ENCODE measurements around the gene DMD. TPM values are rescaled to one million over a fixed set of nuclear protein-coding genes. Genes with fewer than 3 reads are reported as not detected.

DMD gene
- polyA plus RNA-seq, 3 donors, result 0.23 TPM; not detected in 2

DNA sequence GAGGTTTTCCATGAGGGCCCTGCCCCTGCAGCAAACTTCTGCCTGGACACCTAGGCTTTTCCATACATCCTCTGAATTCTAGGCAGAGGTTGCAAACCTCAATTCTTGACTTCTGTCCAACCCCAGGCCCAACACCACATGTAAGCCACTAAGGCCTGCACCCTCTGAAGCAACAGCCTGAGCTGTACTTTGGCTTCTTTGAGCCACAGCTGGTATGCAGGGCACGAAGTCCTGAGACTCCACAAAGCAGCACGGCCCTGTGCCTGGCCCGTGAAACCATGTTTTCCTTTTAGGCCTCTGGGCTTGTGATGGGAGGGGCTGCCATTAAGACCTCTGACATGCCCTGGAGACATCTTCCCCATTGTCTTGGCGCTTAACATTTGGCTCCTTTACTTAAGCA lies 1411.1 kb downstream of the DMD start:
- Histone ChIP-seq H4K20me1 (ENCODE audit: insufficient read depth, low read length) (no peaks in the 10 kb centered on the region), H3K4me2 (replicated peaks; ENCODE audit: extremely low read depth, low read length, poor library complexity, severe bottlenecking) (no peak overlapping the region), H3K4me1 (ENCODE audit: control insufficient read depth in 1 of 2, insufficient read depth in 2 of 2, low read length in 2 of 2) (no peaks in the 10 kb centered on the region), H3K79me2 (ENCODE audit: insufficient read depth, low read length) (no peaks in the 10 kb centered on the region), H3K27ac (ENCODE audit: low read depth in 1 of 2, low read length in 2 of 2) (no peak overlapping the region), H3K9ac (ENCODE audit: insufficient read depth, low read length, poor library complexity, severe bottlenecking) (no peak overlapping the region), H3K27me3 (ENCODE audit: control insufficient read depth in 2 of 2, insufficient read depth in 2 of 2, low read length in 2 of 2) (no peaks in the 10 kb centered on the region), H3K4me3 (replicated peaks in 1 of 3; ENCODE audit: low read depth in 2 of 3, low read length in 3 of 3) (no peak overlapping the region), H3K9me3 (replicated peaks in 1 of 2; ENCODE audit: control insufficient read depth in 1 of 2, insufficient read depth in 1 of 2, low read length in 2 of 2) (peaks cover 0 to 7% of the 10 kb centered on the region in 2 donors), H3K36me3 (replicated peaks in 1 of 2; ENCODE audit: control insufficient read depth in 1 of 2, insufficient read depth in 2 of 2, low read length in 2 of 2) (no peaks in the 10 kb centered on the region), H2AFZ (ENCODE audit: insufficient read depth, low read depth, low read length, poor library complexity, severe bottlenecking) (no peak overlapping the region)
- no peaks in the 10 kb centered on the region for H3K27me3 Mint-ChIP-seq (ENCODE audit: low read depth in 3 of 3)
- H3K36me3 Mint-ChIP-seq, result no peaks in the 10 kb centered on the region
- H3K4me1 Mint-ChIP-seq, result no peaks in the 10 kb centered on the region
- WGBS (ENCODE audit: insufficient coverage), result 90% methylated on average over 4 of the region's 4 CpGs
- intact Hi-C loops (cut with micrococcal nuclease), result no loop called here
- H3K27ac Mint-ChIP-seq, result no peak overlapping the region
- TF ChIP-seq CTCF (IDR thresholded peaks at IDR 0.05), result no peak
- H3K4me3 Mint-ChIP-seq, result no peak overlapping the region
- peaks cover 0 to 14% (median 4%) of the 10 kb centered on the region in 7 donors for H3K9me3 Mint-ChIP-seq
- DNase-seq, result no peak

DNA sequence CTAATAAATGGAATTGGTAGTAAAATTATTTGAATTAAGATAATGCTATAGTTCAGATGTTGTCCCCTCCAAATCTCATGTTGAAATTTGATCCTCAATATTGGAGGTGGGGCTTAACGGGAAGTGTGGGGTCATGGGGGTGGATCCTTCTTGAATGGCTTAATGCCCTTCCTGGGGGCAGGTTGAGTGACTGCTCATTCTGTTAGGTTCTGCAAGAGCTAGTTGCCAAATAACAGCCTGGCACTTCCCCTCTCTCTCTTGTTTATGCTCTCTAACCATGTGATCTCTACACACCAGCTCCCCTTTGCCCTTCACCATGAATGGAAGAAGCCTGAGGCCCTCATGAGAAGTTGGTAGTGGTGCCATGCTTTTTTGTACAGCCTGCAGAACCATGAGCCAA lies 1414.7 kb downstream of the DMD start:
- no peak overlapping the region for H3K27ac Mint-ChIP-seq
- Histone ChIP-seq H2AFZ (ENCODE audit: insufficient read depth, low read depth, low read length, poor library complexity, severe bottlenecking) (no peak overlapping the region), H3K79me2 (ENCODE audit: insufficient read depth, low read length) (no peaks in the 10 kb centered on the region), H3K4me1 (ENCODE audit: control insufficient read depth in 1 of 2, insufficient read depth in 2 of 2, low read length in 2 of 2) (no peaks in the 10 kb centered on the region), H3K4me3 (replicated peaks in 1 of 3; ENCODE audit: low read depth in 2 of 3, low read length in 3 of 3) (no peak overlapping the region), H3K9me3 (replicated peaks in 1 of 2; ENCODE audit: control insufficient read depth in 1 of 2, insufficient read depth in 1 of 2, low read length in 2 of 2) (peaks cover 0 to 15% of the 10 kb centered on the region in 2 donors), H3K4me2 (replicated peaks; ENCODE audit: extremely low read depth, low read length, poor library complexity, severe bottlenecking) (no peak overlapping the region), H3K27me3 (ENCODE audit: control insufficient read depth in 2 of 2, insufficient read depth in 2 of 2, low read length in 2 of 2) (no peaks in the 10 kb centered on the region), H3K36me3 (replicated peaks in 1 of 2; ENCODE audit: control insufficient read depth in 1 of 2, insufficient read depth in 2 of 2, low read length in 2 of 2) (no peaks in the 10 kb centered on the region), H4K20me1 (ENCODE audit: insufficient read depth, low read length) (no peaks in the 10 kb centered on the region), H3K27ac (ENCODE audit: low read depth in 1 of 2, low read length in 2 of 2) (no peak overlapping the region), H3K9ac (ENCODE audit: insufficient read depth, low read length, poor library complexity, severe bottlenecking) (no peak overlapping the region)
- H3K27me3 Mint-ChIP-seq (ENCODE audit: low read depth in 3 of 3), result no peaks in the 10 kb centered on the region
- WGBS (ENCODE audit: insufficient coverage), result no CpG with 5 or more reads among the region's 1 CpG
- TF ChIP-seq CTCF (IDR thresholded peaks at IDR 0.05), result no peak
- intact Hi-C loops (cut with micrococcal nuclease), result no loop called here
- H3K4me3 Mint-ChIP-seq, result no peak overlapping the region
- no peaks in the 10 kb centered on the region for H3K4me1 Mint-ChIP-seq
- H3K9me3 Mint-ChIP-seq, result peaks cover 0 to 17% (median 2%) of the 10 kb centered on the region in 7 donors
- no peaks in the 10 kb centered on the region for H3K36me3 Mint-ChIP-seq
- no peak for DNase-seq

All from CD14-positive monocyte (primary cell).